Measurements from ENCODE around the gene BMP10. TPM values are rescaled to one million over a fixed set of nuclear protein-coding genes. Genes with fewer than 3 reads are reported as not detected.

The BMP10 gene
- total and polyA plus RNA-seq, 10 of the 15 experiments (the other 5 are each of a cell fraction or from before 2014, with no cell fraction given): 0.04 TPM; not detected in 9

DNA sequence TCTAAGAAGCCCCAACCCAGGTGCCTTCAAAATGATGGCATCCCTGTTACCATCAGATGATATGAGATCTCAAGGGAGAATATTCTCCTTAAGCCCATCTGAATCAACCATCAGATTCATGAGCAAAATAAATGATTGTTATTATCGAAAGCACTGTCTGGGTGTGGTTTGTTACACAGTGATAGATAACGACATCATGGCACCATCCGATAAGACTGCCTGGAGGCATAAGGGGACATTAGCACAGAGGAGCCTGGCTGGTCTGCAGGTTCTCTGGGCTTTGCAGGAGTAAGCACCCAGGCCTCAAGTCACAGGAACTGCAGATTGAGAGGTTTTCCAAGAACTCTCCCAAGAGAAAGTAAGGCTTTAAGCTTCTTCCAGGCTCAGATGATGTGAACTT lies 15.6 kb downstream of the BMP10 start:
- ChIA-PET RAD21 (ENCODE audit: unreplicated experiment) (interaction anchor here (0.6 kb wide), 1 partner anchor 380 kb away, joined by 3 read pairs; no protein-coding TSS in a partner anchor), SMC1A (ENCODE audit: uncharacterized antibody, unreplicated experiment) (interaction anchor here (1.4 kb wide), 1 partner anchor 64 kb away, joined by 3 read pairs; no protein-coding TSS in a partner anchor), CTCF (interaction anchor here (0.7 to 1.9 kb wide), 2 partner anchors 17 to 392 kb away, joined by 3 to 9 read pairs; no protein-coding TSS in a partner anchor), POLR2A (no interaction called here)
- no peak overlapping the region for H3K27ac ChIP-seq (ENCODE audit: control insufficient read depth, insufficient read depth)
- no peak overlapping the region for H3K4me2 ChIP-seq (ENCODE audit: control insufficient read depth, insufficient read depth)
- H3K36me3 ChIP-seq (ENCODE audit: control insufficient read depth in 2 of 2, insufficient read depth in 2 of 2, low read length in 1 of 2): no peaks in the 10 kb centered on the region
- BruUV-seq (replicated peaks): no TSS peak
- no peaks in the 10 kb centered on the region for H3K79me2 ChIP-seq (ENCODE audit: control insufficient read depth, insufficient read depth, low read length)
- intact Hi-C loops (cut with micrococcal nuclease; ENCODE audit: unreplicated experiment): no loop called here
- H3K9me3 ChIP-seq (replicated peaks; ENCODE audit: control insufficient read depth, insufficient read depth, low read length): no peaks in the 10 kb centered on the region
- TF ChIP-seq, protein P1, sequence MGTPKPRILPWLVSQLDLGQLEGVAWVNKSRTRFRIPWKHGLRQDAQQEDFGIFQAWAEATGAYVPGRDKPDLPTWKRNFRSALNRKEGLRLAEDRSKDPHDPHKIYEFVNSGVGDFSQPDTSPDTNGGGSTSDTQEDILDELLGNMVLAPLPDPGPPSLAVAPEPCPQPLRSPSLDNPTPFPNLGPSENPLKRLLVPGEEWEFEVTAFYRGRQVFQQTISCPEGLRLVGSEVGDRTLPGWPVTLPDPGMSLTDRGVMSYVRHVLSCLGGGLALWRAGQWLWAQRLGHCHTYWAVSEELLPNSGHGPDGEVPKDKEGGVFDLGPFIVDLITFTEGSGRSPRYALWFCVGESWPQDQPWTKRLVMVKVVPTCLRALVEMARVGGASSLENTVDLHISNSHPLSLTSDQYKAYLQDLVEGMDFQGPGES (IDR thresholded peaks at IDR 0.05): no peak
- TF ChIP-seq ATF7 (IDR thresholded peaks at IDR 0.05; ENCODE audit: low read depth) (no peak), HDGF (IDR thresholded peaks at IDR 0.05) (no peak), LARP7 (IDR thresholded peaks at IDR 0.05) (no peak), SREBF2 (IDR thresholded peaks at IDR 0.05; ENCODE audit: low read length) (no peak), CREB1 (IDR thresholded peaks at IDR 0.05; ENCODE audit: low read depth) (no peak), TCF12 (IDR thresholded peaks at IDR 0.05; ENCODE audit: low read depth, low read length) (no peak), CHD1 (IDR thresholded peaks at IDR 0.05; ENCODE audit: low read depth, low read length) (no peak), RUNX3 (IDR thresholded peaks at IDR 0.05; ENCODE audit: low read length) (no peak), PAX8 (IDR thresholded peaks at IDR 0.05) (no peak), ZNF384 (IDR thresholded peaks at IDR 0.05; ENCODE audit: borderline replicate concordance, low read depth, low read length) (no peak), SRF (IDR thresholded peaks at IDR 0.05; ENCODE audit: low read depth in 2 of 2, low read length in 2 of 2) (no peak), NR2C1 (IDR thresholded peaks at IDR 0.05) (no peak), BCL11A (IDR thresholded peaks at IDR 0.05; ENCODE audit: low read depth, low read length) (no peak)
- TF ChIP-seq, protein P2, sequence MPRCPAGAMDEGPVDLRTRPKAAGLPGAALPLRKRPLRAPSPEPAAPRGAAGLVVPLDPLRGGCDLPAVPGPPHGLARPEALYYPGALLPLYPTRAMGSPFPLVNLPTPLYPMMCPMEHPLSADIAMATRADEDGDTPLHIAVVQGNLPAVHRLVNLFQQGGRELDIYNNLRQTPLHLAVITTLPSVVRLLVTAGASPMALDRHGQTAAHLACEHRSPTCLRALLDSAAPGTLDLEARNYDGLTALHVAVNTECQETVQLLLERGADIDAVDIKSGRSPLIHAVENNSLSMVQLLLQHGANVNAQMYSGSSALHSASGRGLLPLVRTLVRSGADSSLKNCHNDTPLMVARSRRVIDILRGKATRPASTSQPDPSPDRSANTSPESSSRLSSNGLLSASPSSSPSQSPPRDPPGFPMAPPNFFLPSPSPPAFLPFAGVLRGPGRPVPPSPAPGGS (IDR thresholded peaks at IDR 0.05; ENCODE audit: borderline replicate concordance, insufficient read depth, low read depth, low read length, poor library complexity, severe bottlenecking): no peak
- TF ChIP-seq, protein P3, sequence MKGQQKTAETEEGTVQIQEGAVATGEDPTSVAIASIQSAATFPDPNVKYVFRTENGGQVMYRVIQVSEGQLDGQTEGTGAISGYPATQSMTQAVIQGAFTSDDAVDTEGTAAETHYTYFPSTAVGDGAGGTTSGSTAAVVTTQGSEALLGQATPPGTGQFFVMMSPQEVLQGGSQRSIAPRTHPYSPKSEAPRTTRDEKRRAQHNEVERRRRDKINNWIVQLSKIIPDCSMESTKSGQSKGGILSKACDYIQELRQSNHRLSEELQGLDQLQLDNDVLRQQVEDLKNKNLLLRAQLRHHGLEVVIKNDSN (IDR thresholded peaks at IDR 0.05; ENCODE audit: borderline replicate concordance, extremely low read length, insufficient read depth, low read depth, low read length): no peak
- TF ChIP-seq, protein P4, sequence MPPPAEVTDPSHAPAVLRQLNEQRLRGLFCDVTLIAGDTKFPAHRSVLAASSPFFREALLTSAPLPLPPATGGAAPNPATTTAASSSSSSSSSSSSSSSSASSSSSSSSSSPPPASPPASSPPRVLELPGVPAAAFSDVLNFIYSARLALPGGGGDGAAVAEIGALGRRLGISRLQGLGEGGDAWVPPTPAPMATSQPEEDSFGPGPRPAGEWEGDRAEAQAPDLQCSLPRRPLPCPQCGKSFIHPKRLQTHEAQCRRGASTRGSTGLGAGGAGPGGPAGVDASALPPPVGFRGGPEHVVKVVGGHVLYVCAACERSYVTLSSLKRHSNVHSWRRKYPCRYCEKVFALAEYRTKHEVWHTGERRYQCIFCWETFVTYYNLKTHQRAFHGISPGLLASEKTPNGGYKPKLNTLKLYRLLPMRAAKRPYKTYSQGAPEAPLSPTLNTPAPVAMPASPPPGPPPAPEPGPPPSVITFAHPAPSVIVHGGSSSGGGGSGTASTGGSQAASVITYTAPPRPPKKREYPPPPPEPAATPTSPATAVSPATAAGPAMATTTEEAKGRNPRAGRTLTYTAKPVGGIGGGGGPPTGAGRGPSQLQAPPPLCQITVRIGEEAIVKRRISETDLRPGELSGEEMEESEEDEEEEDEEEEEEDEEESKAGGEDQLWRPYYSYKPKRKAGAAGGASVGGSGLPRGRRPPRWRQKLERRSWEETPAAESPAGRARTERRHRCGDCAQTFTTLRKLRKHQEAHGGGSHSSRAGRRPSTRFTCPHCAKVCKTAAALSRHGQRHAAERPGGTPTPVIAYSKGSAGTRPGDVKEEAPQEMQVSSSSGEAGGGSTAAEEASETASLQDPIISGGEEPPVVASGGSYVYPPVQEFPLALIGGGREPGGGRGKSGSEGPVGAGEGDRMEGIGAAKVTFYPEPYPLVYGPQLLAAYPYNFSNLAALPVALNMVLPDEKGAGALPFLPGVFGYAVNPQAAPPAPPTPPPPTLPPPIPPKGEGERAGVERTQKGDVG (CRISPR knock-in tag; IDR thresholded peaks at IDR 0.05): no peak
- TF ChIP-seq, protein P5, sequence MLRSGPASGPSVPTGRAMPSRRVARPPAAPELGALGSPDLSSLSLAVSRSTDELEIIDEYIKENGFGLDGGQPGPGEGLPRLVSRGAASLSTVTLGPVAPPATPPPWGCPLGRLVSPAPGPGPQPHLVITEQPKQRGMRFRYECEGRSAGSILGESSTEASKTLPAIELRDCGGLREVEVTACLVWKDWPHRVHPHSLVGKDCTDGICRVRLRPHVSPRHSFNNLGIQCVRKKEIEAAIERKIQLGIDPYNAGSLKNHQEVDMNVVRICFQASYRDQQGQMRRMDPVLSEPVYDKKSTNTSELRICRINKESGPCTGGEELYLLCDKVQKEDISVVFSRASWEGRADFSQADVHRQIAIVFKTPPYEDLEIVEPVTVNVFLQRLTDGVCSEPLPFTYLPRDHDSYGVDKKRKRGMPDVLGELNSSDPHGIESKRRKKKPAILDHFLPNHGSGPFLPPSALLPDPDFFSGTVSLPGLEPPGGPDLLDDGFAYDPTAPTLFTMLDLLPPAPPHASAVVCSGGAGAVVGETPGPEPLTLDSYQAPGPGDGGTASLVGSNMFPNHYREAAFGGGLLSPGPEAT (IDR thresholded peaks at IDR 0.05; ENCODE audit: low read depth): no peak
- FAIRE-seq (no peak), DNase-seq (ENCODE audit: low read depth, low spot score) (no peak), ATAC-seq (no peak)
- H4K20me1 ChIP-seq (ENCODE audit: control insufficient read depth, insufficient read depth): no peaks in the 10 kb centered on the region
- H2AFZ ChIP-seq (ENCODE audit: control insufficient read depth, low read depth, low read length): no peak overlapping the region
- in situ Hi-C loops (cut with MboI): no loop called here
- 91% methylated on average over 3 of the region's 3 CpGs for WGBS (ENCODE audit: insufficient coverage, insufficient replicate concordance, low lambda C conversion rate, missing lambda C conversion rate)
- H3K27me3 ChIP-seq (replicated peaks in 1 of 2; ENCODE audit: control insufficient read depth in 2 of 2, insufficient read depth in 2 of 2, low read length in 1 of 2): peaks cover 2 to 3% of the 10 kb centered on the region in 2 experiments; a peak in 3 of 4 replicates
- H3K4me1 ChIP-seq (ENCODE audit: control insufficient read depth, insufficient read depth, low read length): no peaks in the 10 kb centered on the region
- H3K4me3 ChIP-seq: no peak overlapping the region
- H3K9ac ChIP-seq (ENCODE audit: control insufficient read depth, insufficient read depth, low read length): no peak overlapping the region

Measured in GM12878 (cell line).